GM12878 (cell line): ENCODE measurements around the gene LRP1B. TPM values are rescaled to one million over a fixed set of nuclear protein-coding genes. Genes with fewer than 3 reads are reported as not detected.
A peak's percentile ranks its signal among the peaks of the same experiment; 100 is the strongest.

ENCODE experiments used
- BHLHE40 ChIP-seq, 2 experiments: fragments of 450-650 bp in 1 of 2; IDR thresholded peaks; 2 replicates each; pipeline ENCODE4 v1.6.1; 2011 to 2017; ENCODE audit warnings: low read depth in 2 of 2, borderline replicate concordance in 1 of 2, improper control_type of control experiment in 1 of 2, low read length in 1 of 2, mild to moderate bottlenecking in 1 of 2
- CBX5 ChIP-seq: sonication (generic); IDR thresholded peaks from 2 replicates; pipeline ENCODE4 v1.6.1; 2016; ENCODE audit warnings: low read depth, moderate library complexity, mild to moderate bottlenecking, inconsistent platforms
- CEBPB ChIP-seq, 2 experiments: fragments of 150-350 bp in 1 of 2; IDR thresholded peaks; 2 replicates each; pipeline ENCODE4 v1.6.1; 2012 to 2014; ENCODE audit warnings: low read depth in 2 of 2, low read length in 2 of 2, borderline replicate concordance in 1 of 2, inconsistent platforms in 1 of 2
- CHD2 ChIP-seq: IDR thresholded peaks from 2 replicates; pipeline ENCODE4 v1.6.1; 2011; ENCODE audit warnings: low read depth, low read length, improper control_type of control experiment, borderline replicate concordance
- CHD4 ChIP-seq: fragments of 200-600 bp; sonication (generic); IDR thresholded peaks from 2 replicates; pipeline ENCODE4 v1.6.1; 2016; ENCODE audit warnings: mild to moderate bottlenecking
- EED ChIP-seq: sonication (generic); IDR thresholded peaks from 2 replicates; pipeline ENCODE4 v1.6.1; 2016; ENCODE audit warnings: antibody characterized with exemption, low read depth
- ETV6 ChIP-seq, 2 experiments: fragments of 450-650 bp in 1 of 2; IDR thresholded peaks in 1 of 2; conservative IDR thresholded peaks in 1 of 2; 2 replicates each; pipeline ENCODE4 v1.6.1; 2014; ENCODE audit warnings: antibody characterized with exemption in 1 of 2, borderline replicate concordance in 1 of 2, low read depth in 1 of 2, mild to moderate bottlenecking in 1 of 2, moderate library complexity in 1 of 2
- FOXK2 ChIP-seq: fragments of 450-650 bp; IDR thresholded peaks from 2 replicates; pipeline ENCODE4 v1.6.1; 2017; ENCODE audit warnings: mild to moderate bottlenecking, moderate library complexity
- FOXM1 ChIP-seq: IDR thresholded peaks from 2 replicates; pipeline ENCODE4 v1.6.1; 2012; ENCODE audit warnings: low read depth, mild to moderate bottlenecking, inconsistent platforms, low read length, moderate library complexity
- GABPA ChIP-seq: IDR thresholded peaks from 2 replicates; pipeline ENCODE4 v1.6.1; 2014; ENCODE audit warnings: antibody characterized with exemption, low read depth, mild to moderate bottlenecking, inconsistent platforms
- HCFC1 ChIP-seq: fragments of 150-350 bp; IDR thresholded peaks from 2 replicates; pipeline ENCODE4 v1.6.1; 2014; ENCODE audit warnings: low read length
- JUNB ChIP-seq: IDR thresholded peaks from 2 replicates; pipeline ENCODE4 v1.6.1; 2016; ENCODE audit warnings: antibody characterized with exemption, mild to moderate bottlenecking
- KDM1A ChIP-seq: fragments of 200-600 bp; sonication (generic); IDR thresholded peaks from 2 replicates; pipeline ENCODE4 v1.6.1; 2016; ENCODE audit warnings: borderline replicate concordance
- MEF2A ChIP-seq: IDR thresholded peaks from 2 replicates; pipeline ENCODE4 v1.6.1; 2011; ENCODE audit warnings: low read depth, mild to moderate bottlenecking, low read length, moderate library complexity; ENCODE audit not compliant: insufficient read depth
- MTA3 ChIP-seq: IDR thresholded peaks from 2 replicates; pipeline ENCODE4 v1.6.1; 2012; ENCODE audit warnings: low read length, inconsistent platforms, borderline replicate concordance
- NBN ChIP-seq: fragments of 450-650 bp; IDR thresholded peaks from 2 replicates; pipeline ENCODE4 v1.6.1; 2016
- NFIC ChIP-seq: IDR thresholded peaks from 2 replicates; pipeline ENCODE4 v1.6.1; 2012; ENCODE audit warnings: low read depth, mild to moderate bottlenecking, inconsistent platforms, low read length, moderate library complexity
- POLR2A ChIP-seq: IDR thresholded peaks from 2 replicates; pipeline ENCODE4 v1.6.1; 2011; ENCODE audit warnings: low read depth, mild to moderate bottlenecking, low read length
- RBBP5 ChIP-seq: fragments of 200-600 bp; sonication (generic); conservative IDR thresholded peaks from 2 replicates; pipeline ENCODE4 v1.6.1; 2016
- RFX5 ChIP-seq: IDR thresholded peaks from 2 replicates; pipeline ENCODE4 v1.6.1; 2011; ENCODE audit warnings: low read depth, low read length, improper control_type of control experiment
- SMAD1 ChIP-seq: fragments of 450-650 bp; IDR thresholded peaks from 2 replicates; pipeline ENCODE4 v1.6.1; 2018; ENCODE audit warnings: mild to moderate bottlenecking, low read depth; ENCODE audit not compliant: partially characterized antibody
- STAT3 ChIP-seq: IDR thresholded peaks from 2 replicates; pipeline ENCODE4 v1.6.1; 2011; ENCODE audit warnings: low read depth, low read length, improper control_type of control experiment
- TBL1XR1 ChIP-seq: IDR thresholded peaks from 2 replicates; pipeline ENCODE4 v1.6.1; 2012; ENCODE audit warnings: low read depth, low read length, improper control_type of control experiment
- YBX1 ChIP-seq: fragments of 450-650 bp; IDR thresholded peaks from 2 replicates; pipeline ENCODE4 v1.6.1; 2016; ENCODE audit warnings: antibody characterized with exemption
- polyA plus RNA-seq, 11 experiments: library from polyadenylated mRNA; depleted of rRNA in 4 of 11; unstranded in 6 of 11; stranded (reverse) in 5 of 11; fragments of >200 nt; fragmentation: Nextera tagmentation in 4 of 11; fragmentation: Illumina TruSeq in 1 of 11; extraction: Ambion mirVana in 4 of 11; extraction: Trizol in 1 of 11; gene quantifications; 1 replicate in 1 of 11; 2 replicates in 10 of 11; pipeline versions ENCODE4 v1.2.1 to v1.2.3, GENCODE V29; 2011 to 2016; ENCODE audit warnings: inconsistent platforms in 2 of 11, missing spikeins in 2 of 11, low read depth in 1 of 11
- total RNA-seq, 4 experiments: library from RNA; depleted of rRNA in 3 of 4; stranded (reverse); fragments of >200 nt in 3 of 4; fragmentation: Illumina TruSeq in 1 of 4; extraction: Trizol in 1 of 4; gene quantifications; 2 replicates each; pipeline versions ENCODE4 v1.2.1 to v1.2.3, GENCODE V29; 2013 to 2021
- TF ChIP-seq, protein P1 (sequence below): IDR thresholded peaks from 2 replicates; pipeline ENCODE4 v1.6.1; 2011; ENCODE audit warnings: borderline replicate concordance, low read depth, mild to moderate bottlenecking, moderate library complexity, mixed read lengths, low read length; ENCODE audit not compliant: insufficient read depth; ENCODE audit errors: extremely low read length
- TF ChIP-seq, protein P2 (sequence below): fragments of 450-650 bp; IDR thresholded peaks from 2 replicates; pipeline ENCODE4 v1.6.1; 2017; ENCODE audit warnings: mild to moderate bottlenecking
- TF ChIP-seq, protein P3 (sequence below): IDR thresholded peaks from 2 replicates; pipeline ENCODE4 v1.6.1; 2012; ENCODE audit warnings: low read depth, low read length, improper control_type of control experiment
- TF ChIP-seq, protein P4 (sequence below): fragments of 450-650 bp; conservative IDR thresholded peaks from 2 replicates; pipeline ENCODE4 v1.6.1; 2017; ENCODE audit warnings: mild to moderate bottlenecking, moderate library complexity

Gene LRP1B
- total and polyA plus RNA-seq, 10 of the 15 experiments (the other 5 are each of a cell fraction or from before 2014, with no cell fraction given), result under 0.01 to 0.06 (median 0.03) TPM; not detected in 5

DNA sequence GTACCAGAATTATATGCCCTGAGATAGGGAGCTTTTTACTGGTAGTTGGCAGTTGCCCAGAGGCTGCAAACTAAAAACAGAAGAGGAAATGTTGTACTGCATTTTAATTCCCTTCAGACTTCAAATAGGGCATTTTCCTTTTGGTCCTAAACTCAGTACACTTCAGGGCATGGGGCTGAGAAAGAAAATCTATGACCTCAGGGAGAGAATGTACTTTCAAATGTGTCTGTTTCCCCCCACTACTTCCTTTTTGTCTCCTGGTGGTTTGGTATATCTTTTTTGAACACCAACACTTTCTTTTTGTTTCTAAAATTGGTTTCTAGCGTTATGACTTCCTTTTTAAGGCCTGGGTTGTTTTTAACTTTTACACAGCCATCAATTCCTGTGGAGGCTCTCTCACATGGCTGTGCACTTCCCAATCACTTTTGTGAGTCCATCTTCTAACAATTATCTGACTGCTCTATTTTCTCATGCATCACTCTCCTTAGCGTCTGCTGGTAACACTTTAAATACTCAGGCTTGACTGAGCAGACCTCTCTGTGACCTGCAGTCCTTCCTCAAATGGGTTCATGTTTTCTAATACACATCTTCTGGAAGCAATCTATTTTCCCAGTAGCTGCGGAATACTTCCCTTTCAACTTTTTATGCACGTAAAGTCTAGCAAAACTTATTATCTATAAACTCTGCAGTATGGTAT, 596.0 kb downstream of the LRP1B start (continued):
- TF ChIP-seq SMAD1 (no peak), ETV6 (conservative IDR thresholded peaks at IDR 0.05 in 1 of 2, IDR thresholded peaks at IDR 0.05 in 1 of 2; ENCODE audit: borderline replicate concordance in 1 of 2, low read depth in 1 of 2) (peak in 1 of 2 experiments; percentile 96; a peak in 2 of 4 replicates), EED (0 out of 2 replicates have a peak, but pooled peaks have one; percentile 16), RBBP5 (no peak), NBN (no peak), MEF2A (peak; percentile 93), JUNB (peak; percentile 46; the same call in 1 of the 2 replicates), GABPA (no peak), RFX5 (no peak), KDM1A (no peak), MTA3 (peak; percentile 73; the same call in 1 of the 2 replicates), NFIC (peak; percentile 89), YBX1 (no peak), CBX5 (peak; percentile 66; the same call in 1 of the 2 replicates), STAT3 (no peak), BHLHE40 (IDR thresholded peaks at IDR 0.05; ENCODE audit: borderline replicate concordance in 1 of 2, low read depth in 2 of 2, low read length in 1 of 2) (no peak), CEBPB (IDR thresholded peaks at IDR 0.05; ENCODE audit: borderline replicate concordance in 1 of 2, low read depth in 2 of 2, low read length in 2 of 2) (peak in 1 of 2 experiments; percentile 33; a peak in 1 of 4 replicates), FOXM1 (peak; percentile 88), CHD4 (no peak), HCFC1 (no peak), POLR2A (no peak), CHD2 (no peak), FOXK2 (no peak), TBL1XR1 (no peak)
- TF ChIP-seq, protein P1, sequence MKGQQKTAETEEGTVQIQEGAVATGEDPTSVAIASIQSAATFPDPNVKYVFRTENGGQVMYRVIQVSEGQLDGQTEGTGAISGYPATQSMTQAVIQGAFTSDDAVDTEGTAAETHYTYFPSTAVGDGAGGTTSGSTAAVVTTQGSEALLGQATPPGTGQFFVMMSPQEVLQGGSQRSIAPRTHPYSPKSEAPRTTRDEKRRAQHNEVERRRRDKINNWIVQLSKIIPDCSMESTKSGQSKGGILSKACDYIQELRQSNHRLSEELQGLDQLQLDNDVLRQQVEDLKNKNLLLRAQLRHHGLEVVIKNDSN, result no peak
- TF ChIP-seq, protein P2, sequence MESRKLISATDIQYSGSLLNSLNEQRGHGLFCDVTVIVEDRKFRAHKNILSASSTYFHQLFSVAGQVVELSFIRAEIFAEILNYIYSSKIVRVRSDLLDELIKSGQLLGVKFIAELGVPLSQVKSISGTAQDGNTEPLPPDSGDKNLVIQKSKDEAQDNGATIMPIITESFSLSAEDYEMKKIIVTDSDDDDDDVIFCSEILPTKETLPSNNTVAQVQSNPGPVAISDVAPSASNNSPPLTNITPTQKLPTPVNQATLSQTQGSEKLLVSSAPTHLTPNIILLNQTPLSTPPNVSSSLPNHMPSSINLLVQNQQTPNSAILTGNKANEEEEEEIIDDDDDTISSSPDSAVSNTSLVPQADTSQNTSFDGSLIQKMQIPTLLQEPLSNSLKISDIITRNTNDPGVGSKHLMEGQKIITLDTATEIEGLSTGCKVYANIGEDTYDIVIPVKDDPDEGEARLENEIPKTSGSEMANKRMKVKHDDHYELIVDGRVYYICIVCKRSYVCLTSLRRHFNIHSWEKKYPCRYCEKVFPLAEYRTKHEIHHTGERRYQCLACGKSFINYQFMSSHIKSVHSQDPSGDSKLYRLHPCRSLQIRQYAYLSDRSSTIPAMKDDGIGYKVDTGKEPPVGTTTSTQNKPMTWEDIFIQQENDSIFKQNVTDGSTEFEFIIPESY, result no peak
- TF ChIP-seq, protein P3, sequence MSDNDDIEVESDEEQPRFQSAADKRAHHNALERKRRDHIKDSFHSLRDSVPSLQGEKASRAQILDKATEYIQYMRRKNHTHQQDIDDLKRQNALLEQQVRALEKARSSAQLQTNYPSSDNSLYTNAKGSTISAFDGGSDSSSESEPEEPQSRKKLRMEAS, result no peak
- TF ChIP-seq, protein P4, sequence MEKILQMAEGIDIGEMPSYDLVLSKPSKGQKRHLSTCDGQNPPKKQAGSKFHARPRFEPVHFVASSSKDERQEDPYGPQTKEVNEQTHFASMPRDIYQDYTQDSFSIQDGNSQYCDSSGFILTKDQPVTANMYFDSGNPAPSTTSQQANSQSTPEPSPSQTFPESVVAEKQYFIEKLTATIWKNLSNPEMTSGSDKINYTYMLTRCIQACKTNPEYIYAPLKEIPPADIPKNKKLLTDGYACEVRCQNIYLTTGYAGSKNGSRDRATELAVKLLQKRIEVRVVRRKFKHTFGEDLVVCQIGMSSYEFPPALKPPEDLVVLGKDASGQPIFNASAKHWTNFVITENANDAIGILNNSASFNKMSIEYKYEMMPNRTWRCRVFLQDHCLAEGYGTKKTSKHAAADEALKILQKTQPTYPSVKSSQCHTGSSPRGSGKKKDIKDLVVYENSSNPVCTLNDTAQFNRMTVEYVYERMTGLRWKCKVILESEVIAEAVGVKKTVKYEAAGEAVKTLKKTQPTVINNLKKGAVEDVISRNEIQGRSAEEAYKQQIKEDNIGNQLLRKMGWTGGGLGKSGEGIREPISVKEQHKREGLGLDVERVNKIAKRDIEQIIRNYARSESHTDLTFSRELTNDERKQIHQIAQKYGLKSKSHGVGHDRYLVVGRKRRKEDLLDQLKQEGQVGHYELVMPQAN, result no peak
